ENCODE data around the gene CCDC54. TPM values are rescaled to one million over a fixed set of nuclear protein-coding genes. Genes with fewer than 3 reads are reported as not detected.

CCDC54 gene
- total RNA-seq, 1 experiment from 2014 or later, result not detected

- Histone ChIP-seq H3K14ac (ENCODE audit: insufficient read depth, low read length) (no peak overlapping the region), H4K5ac (ENCODE audit: insufficient read length, low read depth, low read length) (no peak overlapping the region), H3K27me3 (ENCODE audit: insufficient read depth, low read length) (no peaks in the 10 kb centered on the region), H3K56ac (ENCODE audit: insufficient read length, low read depth, low read length) (no peak overlapping the region), H3K9ac (ENCODE audit: extremely low read depth, insufficient read length, low read length) (no peak overlapping the region), H2BK15ac (ENCODE audit: low read depth, low read length) (no peak overlapping the region), H2BK120ac (ENCODE audit: low read depth, low read length, poor library complexity, severe bottlenecking) (no peak overlapping the region), H2AFZ (ENCODE audit: low read length) (no peak overlapping the region), H3K18ac (ENCODE audit: insufficient read length, low read depth, low read length) (no peak overlapping the region), H4K8ac (replicated peaks; ENCODE audit: insufficient read length, low read depth, low read length) (no peak overlapping the region), H4K20me1 (ENCODE audit: control insufficient read depth, insufficient read depth, insufficient read length) (no peaks in the 10 kb centered on the region), H3K9me3 (ENCODE audit: control insufficient read depth, low read depth, low read length) (no peaks in the 10 kb centered on the region), H3K4ac (ENCODE audit: low read depth, low read length) (no peak overlapping the region), H3K4me2 (ENCODE audit: insufficient read depth, insufficient read length, low read length) (no peak overlapping the region), H2BK5ac (ENCODE audit: insufficient read length, low read length) (no peak overlapping the region), H3K79me1 (ENCODE audit: insufficient read depth, low read depth, low read length, poor library complexity, severe bottlenecking) (no peaks in the 10 kb centered on the region), H3K23me2 (ENCODE audit: insufficient read length, low read depth, low read length, poor library complexity, severe bottlenecking) (no peaks in the 10 kb centered on the region), H4K91ac (ENCODE audit: insufficient read length, low read depth, low read length) (no peak overlapping the region), H3K79me2 (ENCODE audit: insufficient read depth, low read length) (no peaks in the 10 kb centered on the region), H3K4me1 (ENCODE audit: insufficient read depth, low read length) (no peaks in the 10 kb centered on the region; the same call in 1 of the 2 replicates), H3T11ph (ENCODE audit: low read length) (no peak overlapping the region), H2BK12ac (ENCODE audit: insufficient read length, low read depth, low read length) (no peak overlapping the region), H3K27ac (ENCODE audit: insufficient read length, low read depth, low read length) (no peak overlapping the region), H3K23ac (ENCODE audit: insufficient read length, low read depth, low read length) (no peak overlapping the region), H2AK5ac (ENCODE audit: insufficient read length, low read length) (no peak overlapping the region), H2BK20ac (ENCODE audit: low read depth, low read length, poor library complexity, severe bottlenecking) (no peak overlapping the region)
- Mint-ChIP-seq H3K4me1 (peaks cover 13 to 15% of the 10 kb centered on the region in 2 experiments), H3K4me3 (no peak overlapping the region), H3K27me3 (ENCODE audit: low read depth) (no peaks in the 10 kb centered on the region), H3K36me3 (ENCODE audit: insufficient read depth in 1 of 3, low read depth in 3 of 3) (no peaks in the 10 kb centered on the region), H3K27ac (no peak overlapping the region), H3K9me3 (no peaks in the 10 kb centered on the region)
- DNase-seq, result no peak
- TF ChIP-seq, protein P1, sequence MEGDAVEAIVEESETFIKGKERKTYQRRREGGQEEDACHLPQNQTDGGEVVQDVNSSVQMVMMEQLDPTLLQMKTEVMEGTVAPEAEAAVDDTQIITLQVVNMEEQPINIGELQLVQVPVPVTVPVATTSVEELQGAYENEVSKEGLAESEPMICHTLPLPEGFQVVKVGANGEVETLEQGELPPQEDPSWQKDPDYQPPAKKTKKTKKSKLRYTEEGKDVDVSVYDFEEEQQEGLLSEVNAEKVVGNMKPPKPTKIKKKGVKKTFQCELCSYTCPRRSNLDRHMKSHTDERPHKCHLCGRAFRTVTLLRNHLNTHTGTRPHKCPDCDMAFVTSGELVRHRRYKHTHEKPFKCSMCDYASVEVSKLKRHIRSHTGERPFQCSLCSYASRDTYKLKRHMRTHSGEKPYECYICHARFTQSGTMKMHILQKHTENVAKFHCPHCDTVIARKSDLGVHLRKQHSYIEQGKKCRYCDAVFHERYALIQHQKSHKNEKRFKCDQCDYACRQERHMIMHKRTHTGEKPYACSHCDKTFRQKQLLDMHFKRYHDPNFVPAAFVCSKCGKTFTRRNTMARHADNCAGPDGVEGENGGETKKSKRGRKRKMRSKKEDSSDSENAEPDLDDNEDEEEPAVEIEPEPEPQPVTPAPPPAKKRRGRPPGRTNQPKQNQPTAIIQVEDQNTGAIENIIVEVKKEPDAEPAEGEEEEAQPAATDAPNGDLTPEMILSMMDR (conservative IDR thresholded peaks at IDR 0.05), result no peak
- no CpG with 5 or more reads among the region's 4 CpGs for WGBS (ENCODE audit: extremely low coverage, insufficient read length, low lambda C conversion rate)
These were observed 31.3 kb upstream of the CCDC54 start for GRCh38 chr3:107345822-107346405.

All from H9 (cell line).